Measurements from ENCODE around the gene ACTL8.

Gene ACTL8

DNA sequence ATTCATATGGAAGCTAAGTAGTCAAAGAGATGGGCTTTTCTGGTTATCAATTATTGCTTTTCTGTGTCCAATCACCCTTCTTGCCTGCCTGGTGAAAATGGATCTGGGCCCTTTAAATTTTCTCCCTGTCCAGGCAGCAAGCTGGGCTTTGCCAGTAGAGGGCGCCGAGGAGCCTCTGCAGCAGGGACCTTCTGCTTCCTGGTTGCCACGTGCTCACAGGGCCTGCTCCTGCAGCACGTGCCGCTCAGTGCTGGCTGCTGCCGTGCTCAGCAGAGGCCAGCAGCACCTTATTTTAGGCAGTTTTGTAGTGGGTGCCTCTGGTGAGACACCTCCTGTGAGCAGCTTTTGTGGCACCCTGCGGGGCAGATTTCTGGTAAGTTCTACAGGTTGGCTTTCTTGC, 4.0 kb downstream of the ACTL8 start:
- TF ChIP-seq EZH2phosphoT487 (IDR thresholded peaks at IDR 0.05; ENCODE audit: low read depth) = no peak
- TF ChIP-seq, protein P1, sequence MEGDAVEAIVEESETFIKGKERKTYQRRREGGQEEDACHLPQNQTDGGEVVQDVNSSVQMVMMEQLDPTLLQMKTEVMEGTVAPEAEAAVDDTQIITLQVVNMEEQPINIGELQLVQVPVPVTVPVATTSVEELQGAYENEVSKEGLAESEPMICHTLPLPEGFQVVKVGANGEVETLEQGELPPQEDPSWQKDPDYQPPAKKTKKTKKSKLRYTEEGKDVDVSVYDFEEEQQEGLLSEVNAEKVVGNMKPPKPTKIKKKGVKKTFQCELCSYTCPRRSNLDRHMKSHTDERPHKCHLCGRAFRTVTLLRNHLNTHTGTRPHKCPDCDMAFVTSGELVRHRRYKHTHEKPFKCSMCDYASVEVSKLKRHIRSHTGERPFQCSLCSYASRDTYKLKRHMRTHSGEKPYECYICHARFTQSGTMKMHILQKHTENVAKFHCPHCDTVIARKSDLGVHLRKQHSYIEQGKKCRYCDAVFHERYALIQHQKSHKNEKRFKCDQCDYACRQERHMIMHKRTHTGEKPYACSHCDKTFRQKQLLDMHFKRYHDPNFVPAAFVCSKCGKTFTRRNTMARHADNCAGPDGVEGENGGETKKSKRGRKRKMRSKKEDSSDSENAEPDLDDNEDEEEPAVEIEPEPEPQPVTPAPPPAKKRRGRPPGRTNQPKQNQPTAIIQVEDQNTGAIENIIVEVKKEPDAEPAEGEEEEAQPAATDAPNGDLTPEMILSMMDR (IDR thresholded peaks at IDR 0.05; ENCODE audit: low read depth, low read length) = peak; percentile 24; the same call in 1 of the 2 replicates
- no peak overlapping the region for H3K27ac ChIP-seq (ENCODE audit: low read length)
- no peak overlapping the region for H2AFZ ChIP-seq (ENCODE audit: low read depth, low read length)

DNA sequence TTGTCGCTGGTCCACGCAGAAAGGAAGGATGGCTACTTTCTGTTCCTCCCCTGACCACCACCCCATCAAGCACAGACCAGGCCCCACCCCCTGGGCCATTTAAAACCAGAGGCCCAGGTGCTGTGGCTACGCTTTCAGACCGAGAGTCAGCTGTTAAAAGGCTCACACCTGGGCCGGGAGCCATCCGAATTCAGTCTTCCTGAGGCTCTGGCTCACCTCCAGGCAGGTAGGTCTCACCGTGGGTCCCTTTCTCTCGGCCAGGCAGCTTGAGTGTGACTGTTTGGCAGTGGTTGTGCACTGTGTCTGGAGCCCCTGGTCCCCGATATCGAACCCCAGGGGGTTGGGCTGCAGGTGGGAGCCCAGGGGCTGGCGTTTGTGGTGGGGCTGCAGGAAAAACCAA, 7.2 kb downstream of the ACTL8 start:
- Histone ChIP-seq H2AFZ (ENCODE audit: low read depth, low read length) (no peak overlapping the region), H3K27me3 (ENCODE audit: low read depth, low read length) (no peaks in the 10 kb centered on the region), H3K9me3 (ENCODE audit: insufficient read depth, low read length) (no peaks in the 10 kb centered on the region; the same call in 1 of the 2 replicates), H3K4me2 (ENCODE audit: low read length) (no peak overlapping the region), H3K79me2 (ENCODE audit: low read length) (no peaks in the 10 kb centered on the region), H3K36me3 (replicated peaks; ENCODE audit: low read depth, low read length) (no peaks in the 10 kb centered on the region), H4K20me1 (ENCODE audit: insufficient read depth, low read length) (no peaks in the 10 kb centered on the region), H3K27ac (ENCODE audit: low read length) (no peak overlapping the region), H3K9ac (ENCODE audit: low read length) (no peak overlapping the region), H3K4me3 (ENCODE audit: low read length) (no peak overlapping the region), H3K4me1 (ENCODE audit: low read length) (no peaks in the 10 kb centered on the region)
- TF ChIP-seq EZH2phosphoT487 (IDR thresholded peaks at IDR 0.05; ENCODE audit: low read depth) = no peak
- TF ChIP-seq, protein P1 (IDR thresholded peaks at IDR 0.05; ENCODE audit: low read depth, low read length) = no peak

More for the DNA sequence above, 4.0 kb downstream of the ACTL8 start:
- Histone ChIP-seq H3K36me3 (replicated peaks; ENCODE audit: low read depth, low read length) (no peaks in the 10 kb centered on the region), H3K4me2 (ENCODE audit: low read length) (no peak overlapping the region), H3K9me3 (ENCODE audit: insufficient read depth, low read length) (peaks cover 4% of the 10 kb centered on the region), H3K9ac (ENCODE audit: low read length) (no peak overlapping the region), H3K4me1 (ENCODE audit: low read length) (no peaks in the 10 kb centered on the region), H3K4me3 (ENCODE audit: low read length) (no peak overlapping the region), H3K79me2 (ENCODE audit: low read length) (no peaks in the 10 kb centered on the region), H4K20me1 (ENCODE audit: insufficient read depth, low read length) (no peaks in the 10 kb centered on the region), H3K27me3 (ENCODE audit: low read depth, low read length) (no peaks in the 10 kb centered on the region)

DNA sequence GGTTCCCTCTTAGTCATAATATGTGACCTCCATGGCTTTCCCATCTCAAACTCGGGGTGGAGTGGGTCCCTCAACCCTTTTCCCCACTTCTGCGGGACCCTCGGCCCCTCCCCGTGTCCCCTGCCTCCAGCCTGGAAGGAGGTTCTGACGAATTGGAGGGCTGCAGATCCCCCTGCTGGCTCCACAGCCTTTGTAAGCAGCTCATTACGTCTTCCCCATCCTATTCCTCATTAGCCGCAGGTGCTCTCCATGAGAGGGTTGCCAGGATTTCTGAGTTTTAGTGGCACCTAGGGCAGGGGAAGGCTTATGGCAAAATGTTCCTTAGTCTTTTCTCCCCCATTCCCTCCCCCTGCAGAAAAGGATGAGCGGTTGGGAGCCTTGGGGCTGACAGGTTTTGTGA, 8.3 kb downstream of the ACTL8 start:
- H3K4me3 ChIP-seq (ENCODE audit: low read length) = no peak overlapping the region
- H3K9me3 ChIP-seq (ENCODE audit: insufficient read depth, low read length) = no peaks in the 10 kb centered on the region; the same call in 1 of the 2 replicates
- H3K36me3 ChIP-seq (replicated peaks; ENCODE audit: low read depth, low read length) = no peaks in the 10 kb centered on the region
- no peak overlapping the region for H2AFZ ChIP-seq (ENCODE audit: low read depth, low read length)
- H3K9ac ChIP-seq (ENCODE audit: low read length) = no peak overlapping the region
- no peaks in the 10 kb centered on the region for H3K27me3 ChIP-seq (ENCODE audit: low read depth, low read length)
- TF ChIP-seq, protein P1 (IDR thresholded peaks at IDR 0.05; ENCODE audit: low read depth, low read length) = no peak
- TF ChIP-seq EZH2phosphoT487 (IDR thresholded peaks at IDR 0.05; ENCODE audit: low read depth) = no peak
- no peaks in the 10 kb centered on the region for H4K20me1 ChIP-seq (ENCODE audit: insufficient read depth, low read length)
- H3K4me1 ChIP-seq (ENCODE audit: low read length) = no peaks in the 10 kb centered on the region
- H3K4me2 ChIP-seq (ENCODE audit: low read length) = no peak overlapping the region
- no peaks in the 10 kb centered on the region for H3K79me2 ChIP-seq (ENCODE audit: low read length)
- H3K27ac ChIP-seq (ENCODE audit: low read length) = no peak overlapping the region

- Histone ChIP-seq H3K4me1 (ENCODE audit: low read length) (no peaks in the 10 kb centered on the region), H3K79me2 (ENCODE audit: low read length) (no peaks in the 10 kb centered on the region), H3K4me2 (ENCODE audit: low read length) (no peak overlapping the region), H3K27ac (ENCODE audit: low read length) (no peak overlapping the region), H3K36me3 (replicated peaks; ENCODE audit: low read depth, low read length) (no peaks in the 10 kb centered on the region), H4K20me1 (ENCODE audit: insufficient read depth, low read length) (no peaks in the 10 kb centered on the region), H3K9me3 (ENCODE audit: insufficient read depth, low read length) (no peaks in the 10 kb centered on the region; the same call in 1 of the 2 replicates), H3K4me3 (ENCODE audit: low read length) (no peak overlapping the region), H3K27me3 (ENCODE audit: low read depth, low read length) (no peaks in the 10 kb centered on the region), H3K9ac (ENCODE audit: low read length) (no peak overlapping the region), H2AFZ (ENCODE audit: low read depth, low read length) (no peak overlapping the region)
- TF ChIP-seq, protein P1 (IDR thresholded peaks at IDR 0.05; ENCODE audit: low read depth, low read length) = no peak
- no peak for TF ChIP-seq EZH2phosphoT487 (IDR thresholded peaks at IDR 0.05; ENCODE audit: low read depth)
These were observed 8.9 kb downstream of the ACTL8 start for GRCh38 chr1:17763995-17764394.
